GM19324 (cell line): ENCODE measurements around the gene MROH8.
"Not testable (repeated sequence)": the region's sequence is repeated elsewhere in the genome, so short reads cannot be mapped to it uniquely, and the experiment has no call there.

Source experiments
- ATAC-seq: cut with Tn5 transposase; IDR thresholded peaks from one replicate; pipeline ENCODE4 v1.9.1; 2021; ENCODE audit warnings: mild to moderate bottlenecking, moderate library complexity; ENCODE audit not compliant: unreplicated experiment, low FRiP score

The MROH8 gene

GRCh38 chr20:37095599-37096414 lies 83.5 kb downstream of the MROH8 start, which contains the start of gene RBL1:
RBL1 (minus strand) TSS chr20:37095997; CDS start chr20:37095928, 69 bp downstream.
- peak; percentile 68 for ATAC-seq

- no peak for ATAC-seq
Measured at GRCh38 chr20:37095108-37095598, 84.2 kb downstream of the MROH8 start.

GRCh38 chr20:37090407-37090806 lies 88.9 kb downstream of the MROH8 start:
- ATAC-seq = no peak

- ATAC-seq = no peak
Measured at GRCh38 chr20:37081717-37082289, 97.5 kb downstream of the MROH8 start.

GRCh38 chr20:37077009-37077408 lies 102.3 kb downstream of the MROH8 start:
- no peak for ATAC-seq

- no peak for ATAC-seq
Measured at GRCh38 chr20:37075932-37076685, 103.2 kb downstream of the MROH8 start.

GRCh38 chr20:37072293-37073196 lies 106.8 kb downstream of the MROH8 start:
- no peak for ATAC-seq

GRCh38 chr20:37071481-37071911 lies 107.9 kb downstream of the MROH8 start:
- ATAC-seq = no peak

- not testable (repeated sequence) for ATAC-seq
Measured at GRCh38 chr20:37069563-37069962, 109.8 kb downstream of the MROH8 start.

GRCh38 chr20:37066168-37066567 lies 113.2 kb downstream of the MROH8 start:
- ATAC-seq = no peak

GRCh38 chr20:37055276-37055675 lies 124.1 kb downstream of the MROH8 start:
- no peak for ATAC-seq

- ATAC-seq = no peak
Measured at GRCh38 chr20:37053230-37053950, 126.0 kb downstream of the MROH8 start.
